Tongue (tissue), 2 donors: Measurements from ENCODE around the gene OVCH2. TPM values are rescaled to one million over a fixed set of nuclear protein-coding genes. Genes with fewer than 3 reads are reported as not detected.
"Not testable (repeated sequence)": the region's sequence is repeated elsewhere in the genome, so short reads cannot be mapped to it uniquely, and the experiment has no call there.

Experiments
- DNase-seq: peaks from one replicate; pipeline ENCODE4 v3.0.0-alpha.2; 2015
- total RNA-seq: library from RNA; depleted of rRNA; stranded (reverse); fragments of >200 nt; gene quantifications from one replicate; pipeline ENCODE4 v1.2.3, GENCODE V29; 2014

Gene OVCH2, protein sequence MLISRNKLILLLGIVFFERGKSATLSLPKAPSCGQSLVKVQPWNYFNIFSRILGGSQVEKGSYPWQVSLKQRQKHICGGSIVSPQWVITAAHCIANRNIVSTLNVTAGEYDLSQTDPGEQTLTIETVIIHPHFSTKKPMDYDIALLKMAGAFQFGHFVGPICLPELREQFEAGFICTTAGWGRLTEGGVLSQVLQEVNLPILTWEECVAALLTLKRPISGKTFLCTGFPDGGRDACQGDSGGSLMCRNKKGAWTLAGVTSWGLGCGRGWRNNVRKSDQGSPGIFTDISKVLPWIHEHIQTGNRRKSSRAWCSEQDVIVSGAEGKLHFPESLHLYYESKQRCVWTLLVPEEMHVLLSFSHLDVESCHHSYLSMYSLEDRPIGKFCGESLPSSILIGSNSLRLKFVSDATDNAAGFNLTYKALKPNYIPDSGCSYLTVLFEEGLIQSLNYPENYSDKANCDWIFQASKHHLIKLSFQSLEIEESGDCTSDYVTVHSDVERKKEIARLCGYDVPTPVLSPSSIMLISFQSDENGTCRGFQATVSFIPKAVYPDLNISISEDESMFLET
- total RNA-seq: 1.4 TPM

DNA sequence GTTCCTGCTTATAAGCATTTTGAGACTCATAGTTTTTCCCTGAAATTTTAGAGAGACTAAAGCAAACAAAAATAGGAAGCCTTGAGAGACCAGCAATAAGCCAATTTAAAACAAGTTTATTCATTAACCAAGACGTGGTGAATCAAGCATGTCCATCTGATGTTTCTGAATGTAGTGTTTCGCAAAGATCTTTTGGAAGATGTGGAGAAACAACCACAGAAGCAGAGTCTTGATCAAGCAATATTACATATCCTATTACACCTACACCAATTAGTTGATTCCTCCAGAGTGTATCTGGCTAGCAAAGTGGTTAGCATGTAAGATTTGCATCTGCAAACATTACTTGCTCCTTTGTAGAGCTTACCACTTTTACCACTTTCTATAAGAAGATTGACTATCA is at the start of gene OVCH2:
Gene OVCH2 (minus strand): TSS at position 101 of the 400 bp plus-strand sequence. CDS start 83 bp downstream, at position 18.
- DNase-seq: no peak

DNA sequence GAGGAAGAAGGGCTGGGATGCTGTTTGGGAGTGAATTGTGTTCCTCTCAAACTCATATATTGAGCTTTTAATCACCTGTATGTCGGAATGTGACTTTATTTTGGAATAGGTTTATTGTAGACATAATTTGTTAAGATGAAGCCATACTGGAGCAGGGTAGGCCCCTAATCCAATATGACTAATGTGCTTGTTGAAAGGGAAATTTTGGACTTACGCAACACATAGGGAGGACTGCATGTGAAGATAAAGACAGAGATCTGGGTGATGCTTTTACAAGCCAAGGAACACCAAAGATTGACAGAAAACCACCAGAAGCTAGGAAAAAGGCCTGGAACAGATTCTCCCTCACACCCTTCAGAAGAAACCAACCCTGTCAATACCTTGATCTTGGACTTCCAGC is 43.2 kb upstream of the OVCH2 start:
- DNase-seq: no peak

DNA sequence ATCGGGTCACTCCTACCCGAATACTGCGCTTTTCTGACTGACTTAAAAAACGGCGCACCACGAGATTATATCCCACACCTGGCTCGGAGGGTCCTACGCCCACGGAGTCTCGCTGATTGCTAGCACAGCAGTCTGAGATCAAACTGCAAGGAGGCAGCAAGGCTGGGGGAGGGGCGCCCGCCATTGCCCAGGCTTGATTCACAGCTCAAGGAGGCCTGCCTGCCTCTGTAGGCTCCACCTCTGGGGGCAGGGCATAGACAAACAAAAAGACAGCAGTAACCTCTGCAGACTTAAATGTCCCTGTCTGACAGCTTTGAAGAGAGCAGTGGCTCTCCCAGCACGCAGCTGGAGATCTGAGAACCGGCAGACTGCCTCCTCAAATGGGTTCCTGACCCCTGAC is 28.5 kb upstream of the OVCH2 start:
- not testable (repeated sequence) for DNase-seq

DNA sequence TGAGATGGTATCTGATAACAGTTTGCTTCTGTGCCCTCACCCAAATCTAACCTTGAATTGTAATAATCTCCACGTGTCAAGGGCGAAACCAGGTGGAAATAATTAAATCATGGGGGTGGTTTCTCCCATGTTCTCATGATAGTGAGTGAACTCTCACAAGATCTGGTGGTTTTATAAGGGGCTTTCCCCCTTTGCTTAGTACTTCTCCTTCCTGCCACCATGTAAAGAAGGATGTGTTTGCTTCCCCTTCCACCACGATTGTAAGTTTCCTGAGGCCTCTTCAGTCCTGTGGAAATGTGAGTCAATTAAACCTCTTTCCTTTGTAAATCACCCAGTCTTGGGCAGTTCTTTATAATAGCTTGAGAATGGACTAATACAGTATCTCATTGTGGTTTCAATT is 8.5 kb upstream of the OVCH2 start:
- no peak for DNase-seq

DNA sequence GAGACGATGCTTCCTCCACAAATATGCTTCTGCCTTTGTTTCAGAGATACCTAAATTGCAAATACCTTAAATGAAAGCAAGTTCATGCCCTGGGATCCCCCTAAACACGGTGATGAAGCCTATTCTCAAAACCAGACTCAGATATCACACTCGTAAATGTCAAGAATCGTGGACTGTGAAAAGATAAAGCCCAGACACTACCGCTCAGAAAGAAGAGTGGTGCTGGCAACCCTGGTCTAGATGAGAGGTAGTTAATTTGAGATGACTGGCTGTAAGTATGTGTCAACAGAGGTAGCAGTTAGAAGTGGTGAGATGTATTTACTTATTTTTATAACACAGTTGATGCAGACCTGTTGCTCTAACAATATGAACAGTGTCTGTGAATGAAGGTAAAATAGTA is 2.5 kb downstream of the OVCH2 start:
- no peak for DNase-seq

DNA sequence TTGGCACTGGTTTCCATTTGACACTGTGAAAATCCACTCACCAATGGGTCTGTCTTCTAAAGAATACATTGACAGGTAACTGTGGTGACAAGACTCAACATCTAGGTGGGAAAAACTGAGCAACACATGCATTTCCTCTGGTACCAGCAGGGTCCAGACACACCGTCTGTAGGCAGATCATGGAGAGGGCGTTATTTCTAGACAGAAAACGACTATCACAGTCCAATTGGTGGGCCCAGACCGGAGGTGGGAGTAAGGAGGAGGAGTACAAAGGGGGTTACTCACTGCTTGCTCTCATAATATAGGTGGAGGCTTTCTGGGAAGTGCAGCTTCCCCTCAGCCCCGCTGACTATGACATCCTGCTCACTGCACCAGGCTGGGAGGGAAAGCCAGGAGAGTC is 9.9 kb downstream of the OVCH2 start:
- DNase-seq: no peak

DNA sequence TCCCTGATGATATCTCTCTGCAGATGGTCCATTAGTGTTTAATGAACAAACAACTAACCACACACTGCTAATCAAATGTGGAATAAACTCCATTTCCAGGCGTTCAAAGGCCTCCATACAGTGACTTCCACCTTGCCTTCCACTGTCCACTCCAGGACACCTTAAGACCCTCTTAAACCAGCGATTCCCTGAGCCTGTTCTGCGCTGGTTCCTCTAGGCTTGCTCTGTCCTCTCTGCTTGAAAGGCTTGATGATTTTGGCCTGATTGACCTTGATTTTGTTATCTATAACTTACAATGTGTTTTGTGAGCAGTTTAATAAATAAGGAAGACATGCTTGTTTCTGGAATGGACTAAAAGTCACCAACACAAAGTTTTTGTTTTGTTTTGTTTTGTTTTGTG is 12.0 kb downstream of the OVCH2 start:
- no peak for DNase-seq

DNA sequence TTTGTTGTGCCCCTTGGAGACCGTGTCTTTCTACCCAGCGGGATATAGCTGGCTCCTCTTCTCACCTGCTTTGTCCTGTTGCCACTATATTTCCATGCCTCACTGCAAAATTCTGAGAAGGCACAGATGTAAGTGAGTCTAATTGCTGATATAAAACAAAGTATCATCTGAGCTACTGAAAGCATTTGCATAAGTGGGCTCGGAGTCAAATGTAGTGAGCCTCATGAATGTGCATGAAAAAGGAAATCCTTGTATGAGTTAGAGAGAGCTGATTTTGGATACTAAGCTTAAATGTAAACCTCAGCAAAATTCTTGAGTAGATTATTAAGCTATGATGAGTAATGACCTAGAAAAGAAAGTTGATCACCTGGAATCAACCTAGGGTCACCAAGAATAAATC is 13.9 kb downstream of the OVCH2 start:
- DNase-seq: no peak

DNA sequence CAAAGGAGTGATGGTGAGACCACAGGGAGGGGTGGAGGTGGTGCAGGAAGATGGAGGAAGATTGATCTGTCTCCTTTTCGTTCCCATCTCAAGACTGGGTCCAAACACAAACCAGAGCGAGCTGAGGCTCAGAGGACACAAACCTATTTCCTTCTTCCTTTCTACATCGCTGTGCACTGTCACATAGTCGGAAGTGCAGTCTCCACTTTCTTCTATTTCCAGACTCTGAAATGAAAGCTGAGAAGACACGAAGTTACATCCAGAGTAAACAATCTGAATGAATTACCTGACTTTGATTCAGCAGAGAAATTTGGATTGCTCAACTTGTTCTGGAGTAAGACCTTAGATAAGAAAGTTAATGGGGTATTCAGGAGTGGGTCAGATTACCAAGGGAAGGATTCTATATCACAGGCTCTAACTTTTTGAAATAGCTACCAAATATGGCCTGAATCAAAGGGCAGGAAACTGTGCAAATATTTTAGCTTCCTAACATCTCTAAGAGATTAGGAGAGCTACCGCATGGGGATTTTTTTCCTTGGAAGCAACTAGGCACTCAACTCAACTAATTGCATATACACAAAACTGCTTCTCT is 14.4 kb downstream of the OVCH2 start:
- DNase-seq: no peak

DNA sequence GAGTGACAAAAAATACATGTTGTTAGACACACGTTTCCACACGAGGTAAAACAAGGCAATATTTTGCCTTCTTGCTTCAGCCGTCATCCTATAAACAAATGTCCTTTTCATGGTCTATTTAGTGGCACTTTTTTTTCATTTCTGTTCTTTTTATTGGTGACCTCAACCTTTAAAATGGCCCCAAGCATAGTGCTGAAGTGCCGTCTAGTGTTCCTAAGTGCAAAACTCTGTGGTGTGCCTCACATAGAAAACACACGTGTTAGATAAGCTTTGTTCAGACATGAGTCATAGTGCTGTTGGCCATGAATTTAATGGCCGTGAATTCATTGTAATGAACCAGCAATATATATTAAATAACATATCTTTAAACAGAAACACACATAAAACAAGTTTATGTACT is 15.6 kb downstream of the OVCH2 start:
- peak; percentile 34 for DNase-seq

DNA sequence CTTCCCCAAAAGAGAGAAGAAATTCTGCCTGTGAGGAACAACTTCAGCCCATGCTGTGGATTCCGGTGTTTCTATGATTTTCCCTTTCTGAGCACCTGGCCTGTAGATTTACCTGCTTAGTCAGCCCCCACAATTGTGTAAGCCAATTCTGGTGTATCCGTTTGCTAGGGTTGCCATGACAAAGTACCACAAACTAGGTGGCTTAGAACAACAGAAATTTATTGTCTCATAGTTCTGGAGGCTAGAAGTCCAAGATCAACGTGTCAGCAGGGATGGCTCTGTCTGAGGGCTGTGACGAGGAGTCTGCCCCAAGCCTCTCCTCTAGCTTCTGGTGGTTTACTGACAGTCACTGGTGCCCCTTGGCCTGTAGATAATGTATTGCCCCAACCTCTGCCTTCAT is 17.0 kb downstream of the OVCH2 start:
- DNase-seq: no peak

DNA sequence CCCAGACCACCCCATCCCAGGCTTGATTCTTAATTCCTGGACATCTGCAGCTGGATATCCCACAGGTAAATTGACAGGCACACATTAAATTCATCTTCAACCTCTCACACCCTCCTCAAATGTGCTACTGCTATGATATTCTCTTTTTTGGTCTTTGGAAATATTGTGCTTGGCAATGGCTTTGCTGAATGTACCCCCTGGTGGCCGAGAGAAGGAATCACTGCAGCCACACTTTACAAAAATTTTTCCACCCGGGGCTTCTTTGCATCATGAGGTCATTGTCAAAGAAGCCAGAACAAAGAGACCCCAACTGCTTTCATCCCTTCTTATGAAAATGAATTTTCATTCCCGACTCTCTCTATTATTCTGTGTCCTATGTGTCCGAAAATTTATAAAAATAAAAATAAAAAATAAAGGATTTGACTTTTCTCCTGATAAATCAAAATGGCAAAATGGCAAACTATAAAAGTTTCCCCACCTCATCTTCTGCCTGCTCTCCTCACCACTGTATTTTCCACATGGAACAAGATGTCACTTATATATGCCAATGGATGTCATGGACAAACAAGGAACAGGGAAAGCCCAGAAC is 17.9 kb downstream of the OVCH2 start:
- DNase-seq: peak; percentile 76

DNA sequence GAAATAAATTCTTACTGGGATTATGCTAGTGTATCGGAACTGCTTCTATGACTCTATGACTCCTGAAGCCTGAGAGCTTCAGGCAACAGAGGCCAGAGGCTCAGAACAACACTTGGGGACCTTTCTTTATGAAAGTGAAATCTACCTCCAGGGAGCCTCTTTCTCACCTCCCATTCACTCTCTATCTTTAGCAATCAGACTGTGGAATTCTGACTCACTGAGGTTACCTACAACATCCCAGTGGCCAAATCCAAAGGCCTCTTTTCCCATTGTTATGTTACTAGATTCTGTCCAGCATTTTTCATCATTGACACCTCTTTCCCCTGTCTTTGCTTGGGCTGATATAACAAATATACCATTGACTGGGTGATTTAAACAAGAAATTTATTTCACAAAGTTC is 18.9 kb downstream of the OVCH2 start:
- DNase-seq: no peak

DNA sequence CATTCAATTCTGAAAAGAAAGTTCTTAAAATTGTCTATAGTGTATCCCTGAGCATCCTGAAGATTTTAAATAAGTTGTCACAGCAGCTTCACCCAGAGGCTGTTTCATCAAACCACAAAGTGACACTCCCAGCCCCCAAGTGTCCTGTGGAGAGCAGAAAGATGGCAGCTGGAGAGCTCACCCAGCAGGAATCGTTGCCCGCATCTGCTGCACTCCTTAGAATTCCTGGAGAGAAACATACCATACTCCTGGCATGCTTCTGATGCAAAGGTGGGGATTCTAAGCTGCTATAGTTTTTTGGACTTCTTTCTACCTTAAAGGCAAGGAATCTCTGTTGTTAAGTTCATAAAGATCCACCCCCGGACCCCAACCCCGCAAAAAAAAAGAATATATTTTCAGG is 19.5 kb downstream of the OVCH2 start:
- DNase-seq: no peak

DNA sequence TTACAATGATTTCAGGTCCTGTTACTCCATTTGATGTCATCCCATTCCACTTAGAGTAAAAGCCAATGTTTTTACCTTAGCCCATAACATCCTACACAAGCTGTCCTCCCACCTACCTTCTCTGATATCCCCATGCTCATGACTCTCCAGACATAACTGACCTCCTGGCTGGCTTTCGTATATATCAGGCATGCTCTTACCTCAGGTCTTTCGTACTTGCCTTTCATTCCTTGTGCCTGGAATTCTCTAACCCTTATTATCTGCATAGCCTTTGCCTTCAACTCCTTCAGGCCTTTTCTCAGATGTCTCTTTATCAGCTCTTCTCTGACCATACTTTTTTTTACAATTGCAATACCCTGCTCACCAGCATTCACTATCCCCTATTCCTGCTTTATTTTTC is 22.7 kb downstream of the OVCH2 start:
- no peak for DNase-seq

DNA sequence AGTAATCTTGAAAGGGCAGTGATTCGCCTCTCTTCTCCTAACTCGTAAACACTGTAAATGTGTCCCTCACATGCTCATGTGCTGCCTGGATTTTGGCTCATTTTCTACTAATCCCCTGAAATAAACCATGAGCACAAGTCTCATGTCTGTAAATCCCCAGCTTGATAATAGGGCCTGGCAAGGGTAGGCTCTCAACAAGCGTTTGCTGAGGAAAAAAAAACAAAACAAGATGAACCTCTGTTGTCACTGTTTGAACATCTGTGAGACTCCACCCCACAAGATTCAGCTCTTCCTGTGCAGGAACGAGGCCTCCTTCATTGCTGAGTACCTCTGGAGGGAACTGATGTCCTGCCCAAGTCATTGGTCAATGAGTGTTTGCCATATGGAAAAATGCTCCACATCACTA is 28.5 kb downstream of the OVCH2 start:
- peak; percentile 51 for DNase-seq

DNA sequence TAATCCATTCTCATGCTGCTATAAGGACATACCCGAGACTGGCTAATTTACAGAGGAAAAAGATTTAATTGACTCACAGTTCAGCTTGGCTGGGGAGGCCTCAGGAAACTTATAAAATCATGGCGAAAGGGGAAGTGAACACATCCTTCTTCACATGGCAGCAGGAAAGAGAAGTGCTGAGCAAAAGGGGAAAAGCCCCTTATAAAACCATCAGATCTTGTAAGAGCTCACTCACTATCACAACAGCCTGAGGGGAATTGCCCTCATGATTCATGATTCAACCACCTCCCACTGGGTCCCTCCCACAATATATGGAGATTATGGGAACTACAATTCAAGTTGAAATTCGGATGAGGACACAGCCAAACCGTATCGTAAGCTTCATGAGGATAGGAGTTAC is 29.2 kb downstream of the OVCH2 start:
- no peak for DNase-seq

DNA sequence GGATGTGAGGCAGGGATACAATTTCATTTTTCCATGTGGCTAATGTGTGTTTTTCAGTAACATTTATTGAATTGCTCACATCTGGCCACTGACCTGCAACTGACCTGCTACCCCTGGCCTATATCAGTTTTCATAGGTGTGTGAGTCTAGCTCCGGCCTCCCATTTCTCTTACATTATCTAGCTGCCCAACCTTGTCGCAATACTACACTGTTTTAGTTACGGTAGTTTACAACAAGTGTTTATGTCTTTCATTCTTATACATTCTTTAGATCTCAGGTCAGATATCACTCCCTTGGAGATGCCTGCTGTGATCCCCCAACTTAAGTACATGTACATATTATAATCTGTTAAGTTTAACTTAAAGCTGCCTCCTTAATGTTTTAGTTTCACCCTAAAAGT is 30.6 kb downstream of the OVCH2 start:
- DNase-seq: no peak

DNA sequence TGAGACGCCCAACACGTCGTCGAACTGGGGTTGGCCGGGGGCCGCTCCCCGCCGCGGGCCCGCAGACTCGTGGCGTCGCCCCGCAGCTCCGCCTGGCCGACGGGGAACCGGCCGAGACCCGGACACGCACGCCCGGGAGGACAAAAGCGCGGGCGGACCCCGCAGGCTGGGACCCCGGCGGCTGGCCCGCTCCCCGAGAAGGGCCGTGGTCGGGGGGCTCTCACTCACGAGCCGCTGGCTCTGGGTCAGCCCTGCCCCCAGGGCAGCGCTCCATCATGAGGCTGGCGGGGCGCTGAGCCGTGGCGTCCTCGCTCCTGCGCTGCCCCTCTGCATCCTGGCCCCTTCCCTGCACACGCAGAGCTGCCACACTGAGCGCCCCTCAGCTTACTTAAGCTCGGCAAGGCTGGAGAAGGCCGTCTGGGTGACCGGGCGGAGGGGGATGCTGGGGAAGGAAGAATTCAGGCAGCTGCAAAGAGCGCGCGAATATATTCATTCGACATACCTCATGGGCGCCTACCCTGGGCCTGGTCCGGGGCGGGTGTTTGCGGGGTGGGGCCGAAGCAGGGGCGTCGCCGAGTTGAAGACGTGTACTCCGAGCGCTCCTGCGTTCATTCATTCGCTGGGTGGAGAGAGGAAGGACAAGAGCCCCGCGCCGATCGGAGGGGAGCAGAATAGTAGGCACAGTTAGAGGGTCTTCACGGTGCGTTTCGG is 32.4 kb downstream of the OVCH2 start:
- peak; percentile 73 for DNase-seq

DNA sequence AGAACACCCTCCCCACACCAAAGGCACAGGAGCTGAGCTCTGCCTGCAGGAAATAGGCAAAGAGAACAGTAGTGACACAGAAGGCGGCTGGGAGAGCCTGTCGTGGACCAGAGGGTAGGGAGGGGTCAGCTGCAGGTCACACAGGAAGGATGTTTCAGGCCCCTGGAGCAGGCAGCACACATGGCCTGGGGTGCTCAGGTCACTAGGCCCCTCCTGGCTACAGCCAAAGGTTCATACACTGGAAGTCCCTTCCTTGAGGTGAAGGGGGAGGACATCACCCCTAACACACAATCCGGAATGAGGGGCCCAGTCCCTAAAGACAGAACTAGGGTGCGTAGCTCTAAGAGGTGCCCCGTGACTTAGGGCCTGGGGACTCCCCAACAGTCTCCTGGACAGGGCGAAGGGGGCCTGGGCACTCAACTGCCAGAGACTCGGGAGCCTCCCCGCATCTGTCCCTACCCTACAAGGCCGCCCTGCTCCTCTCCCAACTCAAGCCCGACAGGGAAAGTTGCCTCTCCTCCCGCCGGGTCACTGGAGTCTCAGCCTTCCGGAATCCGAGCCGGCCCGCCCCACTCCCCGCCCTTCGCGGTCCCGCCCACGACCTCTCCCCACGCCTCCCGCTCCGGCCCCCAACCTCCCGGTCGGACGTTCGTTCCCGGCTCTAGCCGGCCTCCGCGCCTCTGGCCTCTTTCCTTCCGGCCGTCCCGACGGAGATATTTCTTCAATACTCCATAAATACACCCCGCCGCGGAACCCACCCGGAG is 33.1 kb downstream of the OVCH2 start, which contains the start of gene CYB5R2:
Gene CYB5R2 (minus strand): TSS at position 541 of the 764 bp plus-strand sequence. CDS start 675 bp downstream, outside the sequence.
- peak; percentile 80 for DNase-seq

DNA sequence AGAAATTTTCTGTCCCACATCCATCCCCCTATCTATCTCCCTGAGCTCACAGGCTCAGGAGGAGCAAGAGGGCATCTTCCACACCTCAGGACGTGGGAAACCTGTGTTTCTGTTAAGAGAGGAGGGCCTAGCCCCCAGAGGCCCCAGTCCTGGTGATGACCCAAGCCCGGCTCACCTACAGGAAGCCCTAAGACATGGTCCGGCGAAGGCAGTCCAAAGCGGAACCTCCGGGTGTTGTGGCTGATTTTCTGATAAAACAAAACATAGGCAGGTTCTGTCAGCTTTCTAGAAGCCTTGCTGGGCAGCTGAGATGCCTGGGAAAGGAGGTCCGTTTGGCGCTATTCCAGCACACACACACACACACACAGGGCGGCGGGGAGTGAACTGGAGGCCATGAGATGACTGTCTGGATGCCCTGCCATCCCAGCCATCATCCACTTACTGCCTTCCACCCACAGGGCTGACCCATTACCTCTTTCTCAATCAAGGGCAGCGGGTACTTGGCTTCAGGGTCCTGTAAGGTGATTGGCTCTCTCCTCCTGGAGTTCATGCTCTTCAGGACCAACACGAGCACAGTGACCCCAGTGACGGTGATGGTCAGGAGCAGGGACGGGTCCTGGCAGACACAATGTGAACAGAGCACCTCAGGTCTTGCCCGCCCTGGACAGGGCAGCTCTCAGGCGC is 33.9 kb downstream of the OVCH2 start:
- DNase-seq: no peak
